ENCODE measurements around the gene PLCB2. TPM values are rescaled to one million over a fixed set of nuclear protein-coding genes. Genes with fewer than 3 reads are reported as not detected.

PLCB2 gene
- total RNA-seq, 1 donor from 2014 or later: 8.7 TPM

DNA sequence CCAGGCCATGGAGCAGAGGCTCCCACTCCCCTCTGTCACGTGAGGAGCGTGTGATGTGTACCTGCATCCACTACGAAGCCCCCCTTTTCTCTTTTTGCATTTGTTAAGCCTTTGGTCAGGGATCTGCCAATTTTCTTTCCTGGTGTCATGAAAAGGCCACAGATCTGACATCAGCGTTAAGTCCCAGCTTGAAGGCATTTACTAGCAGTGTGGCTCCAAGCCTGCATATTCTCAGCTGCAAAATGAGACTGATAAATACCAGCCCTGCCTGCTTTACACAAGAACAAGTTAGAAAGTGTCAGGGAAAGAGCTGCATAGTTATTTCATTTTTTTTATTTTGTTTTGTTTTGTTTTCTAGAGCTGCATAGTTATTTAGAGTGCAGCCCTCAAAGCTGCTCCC, 22.6 kb downstream of the PLCB2 start:
- no peak overlapping the region for H3K27ac Mint-ChIP-seq (ENCODE audit: unreplicated experiment)
- no peaks in the 10 kb centered on the region for H3K36me3 Mint-ChIP-seq (ENCODE audit: low read depth)
- peak overlapping the region; percentile 56 for H3K4me3 Mint-ChIP-seq

GRCh38 chr15:40283615-40284300, 24.0 kb downstream of the PLCB2 start:
- Mint-ChIP-seq H3K27ac (ENCODE audit: unreplicated experiment) (no peak overlapping the region), H3K4me3 (no peak overlapping the region)

More for the DNA sequence above, 22.6 kb downstream of the PLCB2 start:
- peaks cover 26% of the 10 kb centered on the region for H3K4me1 Mint-ChIP-seq
- no peak for DNase-seq (ENCODE audit: low read depth, low spot score)
- peaks cover 67% of the 10 kb centered on the region for H3K27me3 Mint-ChIP-seq (ENCODE audit: low read depth)
- H3K9me3 Mint-ChIP-seq: no peaks in the 10 kb centered on the region
- TF ChIP-seq, protein P1, sequence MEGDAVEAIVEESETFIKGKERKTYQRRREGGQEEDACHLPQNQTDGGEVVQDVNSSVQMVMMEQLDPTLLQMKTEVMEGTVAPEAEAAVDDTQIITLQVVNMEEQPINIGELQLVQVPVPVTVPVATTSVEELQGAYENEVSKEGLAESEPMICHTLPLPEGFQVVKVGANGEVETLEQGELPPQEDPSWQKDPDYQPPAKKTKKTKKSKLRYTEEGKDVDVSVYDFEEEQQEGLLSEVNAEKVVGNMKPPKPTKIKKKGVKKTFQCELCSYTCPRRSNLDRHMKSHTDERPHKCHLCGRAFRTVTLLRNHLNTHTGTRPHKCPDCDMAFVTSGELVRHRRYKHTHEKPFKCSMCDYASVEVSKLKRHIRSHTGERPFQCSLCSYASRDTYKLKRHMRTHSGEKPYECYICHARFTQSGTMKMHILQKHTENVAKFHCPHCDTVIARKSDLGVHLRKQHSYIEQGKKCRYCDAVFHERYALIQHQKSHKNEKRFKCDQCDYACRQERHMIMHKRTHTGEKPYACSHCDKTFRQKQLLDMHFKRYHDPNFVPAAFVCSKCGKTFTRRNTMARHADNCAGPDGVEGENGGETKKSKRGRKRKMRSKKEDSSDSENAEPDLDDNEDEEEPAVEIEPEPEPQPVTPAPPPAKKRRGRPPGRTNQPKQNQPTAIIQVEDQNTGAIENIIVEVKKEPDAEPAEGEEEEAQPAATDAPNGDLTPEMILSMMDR (conservative IDR thresholded peaks at IDR 0.05): no peak

GRCh38 chr15:40282869-40283614, 24.7 kb downstream of the PLCB2 start, which contains the start of gene ANKRD63:
TSS of gene ANKRD63 (minus strand) at chr15:40283064. CDS start at chr15:40282586, 478 bp downstream.
- no peak within 1 kb of the TSS for H3K4me3 Mint-ChIP-seq

More at GRCh38 chr15:40283615-40284300, 24.0 kb downstream of the PLCB2 start:
- H3K4me1 Mint-ChIP-seq: peaks cover 25% of the 10 kb centered on the region
- no peak for DNase-seq (ENCODE audit: low read depth, low spot score)
- H3K9me3 Mint-ChIP-seq: no peaks in the 10 kb centered on the region
- TF ChIP-seq, protein P1 (conservative IDR thresholded peaks at IDR 0.05): no peak
- H3K36me3 Mint-ChIP-seq (ENCODE audit: low read depth): no peaks in the 10 kb centered on the region
- peaks cover 74% of the 10 kb centered on the region for H3K27me3 Mint-ChIP-seq (ENCODE audit: low read depth)

GRCh38 chr15:40282147-40282868, 25.4 kb downstream of the PLCB2 start:
- no peak overlapping the region for H3K4me3 Mint-ChIP-seq
- H3K4me1 Mint-ChIP-seq: peaks cover 25% of the 10 kb centered on the region
- TF ChIP-seq, protein P1 (conservative IDR thresholded peaks at IDR 0.05): peak; percentile 59
- no peaks in the 10 kb centered on the region for H3K36me3 Mint-ChIP-seq (ENCODE audit: low read depth)
- H3K27me3 Mint-ChIP-seq (ENCODE audit: low read depth): peaks cover 81% of the 10 kb centered on the region
- H3K27ac Mint-ChIP-seq (ENCODE audit: unreplicated experiment): no peak overlapping the region
- DNase-seq (ENCODE audit: low read depth, low spot score): peak; percentile 49
- H3K9me3 Mint-ChIP-seq: no peaks in the 10 kb centered on the region

More at GRCh38 chr15:40282869-40283614, 24.7 kb downstream of the PLCB2 start, which contains the start of gene ANKRD63:
- no peak within 1 kb of the TSS for H3K27ac Mint-ChIP-seq (ENCODE audit: unreplicated experiment)
- H3K36me3 Mint-ChIP-seq (ENCODE audit: low read depth): no peaks in the 10 kb centered on the region
- H3K4me1 Mint-ChIP-seq: peaks cover 25% of the 10 kb centered on the region
- TF ChIP-seq, protein P1 (conservative IDR thresholded peaks at IDR 0.05): no peak
- H3K9me3 Mint-ChIP-seq: no peaks in the 10 kb centered on the region
- no peak for DNase-seq (ENCODE audit: low read depth, low spot score)
- H3K27me3 Mint-ChIP-seq (ENCODE audit: low read depth): peaks cover 81% of the 10 kb centered on the region

DNA sequence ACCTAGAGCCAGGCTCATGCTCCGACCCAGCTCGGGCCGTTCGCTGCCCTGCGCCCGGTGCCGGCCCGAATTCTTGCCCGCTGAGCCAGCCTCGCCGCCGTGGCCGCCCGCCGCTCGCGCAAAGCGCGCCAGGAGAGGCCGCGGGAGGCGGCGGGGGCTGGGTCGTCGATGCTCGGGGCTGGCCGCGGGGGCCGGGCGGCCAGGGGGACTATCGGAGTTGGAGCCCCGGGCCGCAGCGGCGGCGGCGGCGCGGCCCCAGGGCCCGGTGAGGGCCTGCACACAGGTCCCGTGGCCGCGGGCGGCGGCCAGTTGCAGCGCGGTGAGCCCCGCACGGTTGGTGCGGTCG, 26.0 kb downstream of the PLCB2 start:
- Mint-ChIP-seq H3K9me3 (no peaks in the 10 kb centered on the region), H3K4me3 (no peak overlapping the region), H3K27ac (ENCODE audit: unreplicated experiment) (no peak overlapping the region), H3K4me1 (peaks cover 25% of the 10 kb centered on the region), H3K27me3 (ENCODE audit: low read depth) (peaks cover 84% of the 10 kb centered on the region), H3K36me3 (ENCODE audit: low read depth) (no peaks in the 10 kb centered on the region)
- no peak for DNase-seq (ENCODE audit: low read depth, low spot score)
- TF ChIP-seq, protein P1 (conservative IDR thresholded peaks at IDR 0.05): no peak
